ENCODE results near the gene RHOC.
A peak's percentile ranks its signal among the peaks of the same experiment; 100 is the strongest.

The RHOC gene

GRCh38 chr1:112717263-112717873 is 10.4 kb upstream of the RHOC start:
- ChIA-PET CTCF (interaction anchor here (0.8 to 9.1 kb wide), 23 partner anchors 9 to 446 kb away, joined by 3 to 417 read pairs (median 7); partner anchors contain the start of gene LRIG2), POLR2A (no interaction called here)
- H3K4me1 ChIP-seq (ENCODE audit: control insufficient read depth, insufficient read depth, low read length) = no peaks in the 10 kb centered on the region
- no peak overlapping the region for H3K27ac ChIP-seq (ENCODE audit: extremely low read depth, low read depth, low read length)
- no peaks in the 10 kb centered on the region for H3K9me3 ChIP-seq (ENCODE audit: control insufficient read depth, insufficient read depth, low read depth, low read length)
- no peaks in the 10 kb centered on the region for H3K36me3 ChIP-seq (ENCODE audit: control insufficient read depth in 2 of 2, insufficient read depth in 1 of 2, low read length in 2 of 2)
- TF ChIP-seq ZNF184 (tag by site-specific recombination; IDR thresholded peaks at IDR 0.05) (no peak), ZNF561 (tag by site-specific recombination; IDR thresholded peaks at IDR 0.05; ENCODE audit: borderline replicate concordance) (no peak), IKZF3 (tag by site-specific recombination; IDR thresholded peaks at IDR 0.05) (no peak), KLF1 (tag by site-specific recombination; IDR thresholded peaks at IDR 0.05) (no peak), ZNF514 (tag by site-specific recombination; IDR thresholded peaks at IDR 0.05) (no peak), ZSCAN16 (tag by site-specific recombination; IDR thresholded peaks at IDR 0.05) (no peak), ZNF521 (tag by site-specific recombination; IDR thresholded peaks at IDR 0.05) (no peak), ZNF280D (tag by site-specific recombination; IDR thresholded peaks at IDR 0.05) (no peak), ZNF658 (tag by site-specific recombination; IDR thresholded peaks at IDR 0.05) (no peak)
- TF ChIP-seq, protein P1, sequence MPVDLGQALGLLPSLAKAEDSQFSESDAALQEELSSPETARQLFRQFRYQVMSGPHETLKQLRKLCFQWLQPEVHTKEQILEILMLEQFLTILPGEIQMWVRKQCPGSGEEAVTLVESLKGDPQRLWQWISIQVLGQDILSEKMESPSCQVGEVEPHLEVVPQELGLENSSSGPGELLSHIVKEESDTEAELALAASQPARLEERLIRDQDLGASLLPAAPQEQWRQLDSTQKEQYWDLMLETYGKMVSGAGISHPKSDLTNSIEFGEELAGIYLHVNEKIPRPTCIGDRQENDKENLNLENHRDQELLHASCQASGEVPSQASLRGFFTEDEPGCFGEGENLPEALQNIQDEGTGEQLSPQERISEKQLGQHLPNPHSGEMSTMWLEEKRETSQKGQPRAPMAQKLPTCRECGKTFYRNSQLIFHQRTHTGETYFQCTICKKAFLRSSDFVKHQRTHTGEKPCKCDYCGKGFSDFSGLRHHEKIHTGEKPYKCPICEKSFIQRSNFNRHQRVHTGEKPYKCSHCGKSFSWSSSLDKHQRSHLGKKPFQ (tag by site-specific recombination; IDR thresholded peaks at IDR 0.05) = no peak
- H3K4me3 ChIP-seq (ENCODE audit: low read depth, low read length) = no peak overlapping the region

DNA sequence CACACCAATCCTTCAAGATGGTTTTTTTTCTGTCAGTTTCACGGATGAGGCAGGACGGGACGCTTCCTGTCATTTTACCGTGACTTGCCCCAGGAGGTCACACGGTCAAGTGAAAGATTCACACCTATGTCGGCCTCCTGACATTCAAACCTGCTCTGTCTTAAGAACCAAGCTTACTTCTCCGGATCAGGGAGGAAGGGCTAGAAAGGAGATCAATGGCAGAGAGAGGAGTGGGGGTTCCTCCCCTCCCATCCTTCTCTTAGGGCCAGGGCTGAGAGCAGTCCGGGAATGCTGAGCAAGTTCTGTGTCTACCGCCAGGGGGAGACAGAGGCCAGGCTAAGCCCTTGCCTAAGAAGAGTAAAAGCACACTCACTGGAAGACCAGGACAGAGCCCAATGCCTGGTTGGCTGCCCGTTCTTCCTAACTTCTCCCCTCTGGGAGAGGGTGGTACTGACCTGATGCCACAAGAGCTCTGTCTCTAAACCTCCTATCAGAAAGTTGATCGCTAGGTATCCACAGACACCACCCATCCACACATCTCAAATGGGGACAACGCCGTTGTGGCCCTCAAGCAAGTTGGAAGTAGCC is 9.3 kb upstream of the RHOC start:
- H3K4me1 ChIP-seq (ENCODE audit: control insufficient read depth, insufficient read depth, low read length) = no peaks in the 10 kb centered on the region
- no peak overlapping the region for H3K27ac ChIP-seq (ENCODE audit: extremely low read depth, low read depth, low read length)
- ChIA-PET POLR2A (interaction anchor here (1.3 to 2.0 kb wide), 4 partner anchors 11 to 326 kb away, joined by 4 to 17 read pairs (median 8); partner anchors contain the start of gene MOV10), CTCF (interaction anchor here (0.5 to 9.1 kb wide), 74 partner anchors 8 to 1054 kb away, joined by 3 to 417 read pairs (median 4); partner anchors contain the start of genes CTTNBP2NL, LRIG2 and SLC16A1)
- no peaks in the 10 kb centered on the region for H3K9me3 ChIP-seq (ENCODE audit: control insufficient read depth, insufficient read depth, low read depth, low read length)
- H3K4me3 ChIP-seq (ENCODE audit: low read depth, low read length) = peak overlapping the region; percentile 57
- no peaks in the 10 kb centered on the region for H3K36me3 ChIP-seq (ENCODE audit: control insufficient read depth in 2 of 2, insufficient read depth in 1 of 2, low read length in 2 of 2)
- TF ChIP-seq ZNF239 (tag by site-specific recombination; IDR thresholded peaks at IDR 0.05) (no peak), HOXA7 (CRISPR knock-in tag; IDR thresholded peaks at IDR 0.05; ENCODE audit: borderline replicate concordance) (no peak), ZNF37A (tag by site-specific recombination; IDR thresholded peaks at IDR 0.05) (no peak), ZNF514 (tag by site-specific recombination; IDR thresholded peaks at IDR 0.05) (no peak), ZNF274 (IDR thresholded peaks at IDR 0.05; ENCODE audit: low read length) (no peak), ZNF274 (tag by site-specific recombination; IDR thresholded peaks at IDR 0.05; ENCODE audit: borderline replicate concordance) (no peak), ZNF76 (tag by site-specific recombination; IDR thresholded peaks at IDR 0.05; ENCODE audit: borderline replicate concordance, low read depth) (peak; percentile 41; the same call in 1 of the 2 replicates), ZNF311 (tag by site-specific recombination; IDR thresholded peaks at IDR 0.05; ENCODE audit: borderline replicate concordance) (no peak), ZNF645 (tag by site-specific recombination; IDR thresholded peaks at IDR 0.05) (no peak), ZBTB17 (tag by site-specific recombination; IDR thresholded peaks at IDR 0.05) (peak; percentile 60; the same call in 1 of the 2 replicates)
- TF ChIP-seq, protein P2, sequence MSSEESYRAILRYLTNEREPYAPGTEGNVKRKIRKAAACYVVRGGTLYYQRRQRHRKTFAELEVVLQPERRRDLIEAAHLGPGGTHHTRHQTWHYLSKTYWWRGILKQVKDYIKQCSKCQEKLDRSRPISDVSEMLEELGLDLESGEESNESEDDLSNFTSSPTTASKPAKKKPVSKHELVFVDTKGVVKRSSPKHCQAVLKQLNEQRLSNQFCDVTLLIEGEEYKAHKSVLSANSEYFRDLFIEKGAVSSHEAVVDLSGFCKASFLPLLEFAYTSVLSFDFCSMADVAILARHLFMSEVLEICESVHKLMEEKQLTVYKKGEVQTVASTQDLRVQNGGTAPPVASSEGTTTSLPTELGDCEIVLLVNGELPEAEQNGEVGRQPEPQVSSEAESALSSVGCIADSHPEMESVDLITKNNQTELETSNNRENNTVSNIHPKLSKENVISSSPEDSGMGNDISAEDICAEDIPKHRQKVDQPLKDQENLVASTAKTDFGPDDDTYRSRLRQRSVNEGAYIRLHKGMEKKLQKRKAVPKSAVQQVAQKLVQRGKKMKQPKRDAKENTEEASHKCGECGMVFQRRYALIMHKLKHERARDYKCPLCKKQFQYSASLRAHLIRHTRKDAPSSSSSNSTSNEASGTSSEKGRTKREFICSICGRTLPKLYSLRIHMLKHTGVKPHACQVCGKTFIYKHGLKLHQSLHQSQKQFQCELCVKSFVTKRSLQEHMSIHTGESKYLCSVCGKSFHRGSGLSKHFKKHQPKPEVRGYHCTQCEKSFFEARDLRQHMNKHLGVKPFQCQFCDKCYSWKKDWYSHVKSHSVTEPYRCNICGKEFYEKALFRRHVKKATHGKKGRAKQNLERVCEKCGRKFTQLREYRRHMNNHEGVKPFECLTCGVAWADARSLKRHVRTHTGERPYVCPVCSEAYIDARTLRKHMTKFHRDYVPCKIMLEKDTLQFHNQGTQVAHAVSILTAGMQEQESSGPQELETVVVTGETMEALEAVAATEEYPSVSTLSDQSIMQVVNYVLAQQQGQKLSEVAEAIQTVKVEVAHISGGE (tag by site-specific recombination; conservative IDR thresholded peaks at IDR 0.05; ENCODE audit: low read depth) = no peak
- TF ChIP-seq, protein P3, sequence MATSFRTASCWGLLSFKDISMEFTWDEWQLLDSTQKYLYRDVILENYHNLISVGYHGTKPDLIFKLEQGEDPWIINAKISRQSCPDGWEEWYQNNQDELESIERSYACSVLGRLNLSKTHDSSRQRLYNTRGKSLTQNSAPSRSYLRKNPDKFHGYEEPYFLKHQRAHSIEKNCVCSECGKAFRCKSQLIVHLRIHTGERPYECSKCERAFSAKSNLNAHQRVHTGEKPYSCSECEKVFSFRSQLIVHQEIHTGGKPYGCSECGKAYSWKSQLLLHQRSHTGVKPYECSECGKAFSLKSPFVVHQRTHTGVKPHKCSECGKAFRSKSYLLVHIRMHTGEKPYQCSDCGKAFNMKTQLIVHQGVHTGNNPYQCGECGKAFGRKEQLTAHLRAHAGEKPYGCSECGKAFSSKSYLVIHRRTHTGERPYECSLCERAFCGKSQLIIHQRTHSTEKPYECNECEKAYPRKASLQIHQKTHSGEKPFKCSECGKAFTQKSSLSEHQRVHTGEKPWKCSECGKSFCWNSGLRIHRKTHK (tag by site-specific recombination; IDR thresholded peaks at IDR 0.05) = no peak

Data from HEK293 (cell line).